Measurements from ENCODE around the gene ATP11B.

Gene ATP11B

DNA sequence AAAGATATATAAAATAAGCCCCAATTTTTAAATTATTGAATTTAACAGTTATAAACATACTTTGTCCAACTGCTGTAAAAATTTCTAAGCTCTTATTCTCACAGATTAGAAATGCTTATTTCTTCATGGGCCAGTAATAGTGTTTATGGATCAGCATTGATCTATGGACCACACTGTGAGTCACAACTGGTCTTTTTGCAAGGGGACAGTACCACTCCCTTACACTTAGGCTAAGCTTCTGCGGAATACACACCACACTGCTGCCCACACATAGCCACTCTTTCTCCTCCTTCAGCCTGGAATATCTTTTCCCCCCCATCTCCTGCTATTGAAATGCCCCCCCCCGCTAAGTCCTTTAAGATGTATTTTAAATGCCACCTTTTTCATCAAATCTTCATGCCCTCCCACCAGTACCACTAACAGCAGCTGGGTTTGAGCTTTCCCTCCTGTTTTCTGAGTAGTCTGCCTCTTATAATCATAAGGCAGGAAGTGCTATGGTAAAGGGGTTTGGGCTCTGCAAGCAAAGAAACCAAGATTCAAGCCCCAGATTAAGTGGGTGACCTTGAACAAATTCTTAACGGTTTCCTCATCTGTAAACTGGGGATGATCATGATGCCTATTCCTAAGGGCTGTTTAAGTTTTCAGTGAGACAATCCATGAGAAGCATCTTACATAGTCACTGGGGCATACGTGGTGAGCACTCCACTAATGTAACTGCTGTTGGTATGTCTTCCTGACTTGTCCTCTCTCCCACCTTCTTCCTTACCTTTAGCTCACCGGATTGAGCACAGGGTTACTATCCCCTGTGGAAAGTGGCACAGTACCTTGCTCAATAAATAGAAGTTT, 117.9 kb downstream of the ATP11B start:
- no peak for DNase-seq (ENCODE audit: low read depth)

DNA sequence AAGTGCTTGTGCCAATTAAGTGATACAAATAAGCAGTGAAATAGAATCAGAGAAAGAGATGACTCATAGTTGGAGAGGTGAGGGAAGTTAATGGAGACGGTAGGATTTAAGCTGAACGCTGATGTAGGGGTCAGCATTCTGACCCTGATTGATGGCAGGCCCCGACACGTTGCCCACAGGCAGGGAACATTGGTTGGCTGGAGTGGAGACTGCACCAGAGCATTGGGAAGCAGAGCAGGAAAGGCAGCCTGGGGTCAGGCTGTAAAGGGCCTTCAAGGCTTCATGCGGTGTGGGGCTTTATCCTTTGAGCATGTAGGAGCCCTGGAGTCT, 118.4 kb downstream of the ATP11B start:
- no peak for DNase-seq (ENCODE audit: low read depth)

DNA sequence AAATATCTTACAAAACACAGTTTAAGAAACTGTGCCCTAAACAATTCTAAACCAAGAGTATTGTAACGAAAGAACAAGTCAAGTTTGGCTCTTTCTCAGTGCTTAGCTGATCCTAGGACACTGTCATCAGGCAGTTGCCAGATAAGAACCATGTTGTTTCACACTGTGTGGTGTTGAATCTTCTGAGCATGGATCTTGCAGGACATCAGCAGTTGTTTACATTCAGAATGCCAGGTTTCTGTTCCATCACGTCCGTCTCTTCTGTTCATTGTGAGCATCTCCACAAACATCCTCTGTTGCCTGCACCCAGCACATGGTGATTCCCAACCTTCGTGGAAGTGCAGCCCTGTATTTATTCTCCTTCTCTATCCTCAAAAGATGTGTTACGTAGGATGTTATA, 119.2 kb downstream of the ATP11B start:
- no peak for DNase-seq (ENCODE audit: low read depth)

DNA sequence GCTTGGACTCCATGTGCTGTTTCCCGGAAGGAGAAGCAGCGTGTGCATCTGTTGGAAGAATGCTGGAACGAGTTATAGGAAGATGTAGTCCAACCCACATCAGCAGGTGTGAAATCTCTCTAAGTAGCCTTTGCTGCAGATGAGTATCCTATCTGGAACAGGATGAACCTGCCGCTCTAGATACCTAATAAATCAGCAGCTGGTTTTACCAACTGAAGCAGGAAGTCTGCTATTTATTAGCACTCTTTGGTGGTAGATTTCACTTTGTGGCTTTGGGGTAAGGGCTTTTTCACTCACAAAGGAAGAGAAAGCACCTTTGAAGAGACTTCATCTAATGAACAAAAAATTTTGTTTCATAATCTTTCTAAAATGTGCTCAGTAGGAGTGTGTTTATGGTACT, 120.6 kb downstream of the ATP11B start:
- no peak for DNase-seq (ENCODE audit: low read depth)

DNA sequence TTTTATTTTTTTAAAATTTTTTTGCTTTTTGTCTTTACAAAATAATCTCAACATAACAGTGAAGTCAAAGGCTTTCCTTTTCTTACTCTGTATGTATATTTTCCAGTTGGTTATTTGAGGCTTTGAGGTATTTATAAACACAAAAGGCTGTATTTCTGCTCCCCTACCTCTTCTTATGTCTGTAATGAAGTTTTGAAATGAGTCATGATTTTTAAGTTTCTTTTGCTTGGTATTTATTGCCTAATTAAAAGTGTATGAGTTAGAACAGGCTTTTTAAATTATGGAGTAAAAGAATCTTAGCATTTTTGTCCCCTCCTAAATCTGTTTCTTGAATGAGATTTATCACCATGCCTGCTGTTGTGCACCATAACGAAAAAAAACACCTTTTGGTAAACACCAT, 121.0 kb downstream of the ATP11B start:
- no peak for DNase-seq (ENCODE audit: low read depth)

DNA sequence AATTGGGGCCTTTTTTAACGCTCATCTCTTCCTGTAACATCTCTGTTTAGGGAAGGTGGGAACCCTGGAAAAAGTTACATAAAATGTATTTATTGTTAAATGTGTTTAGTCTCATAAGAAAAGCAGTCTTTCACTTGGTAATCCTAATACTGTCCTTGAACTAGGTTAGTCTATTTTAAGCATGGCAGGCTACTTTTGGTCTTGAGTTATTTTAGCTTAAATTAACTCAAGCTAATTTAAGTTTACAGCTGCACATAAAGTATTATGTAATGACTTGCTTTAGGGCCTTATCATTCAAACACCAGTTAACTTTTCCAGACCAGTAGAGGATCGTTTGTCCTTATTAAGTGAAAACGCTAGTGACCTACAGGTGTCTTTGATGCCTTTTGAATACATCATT, 123.8 kb downstream of the ATP11B start:
- no peak for DNase-seq (ENCODE audit: low read depth)

DNA sequence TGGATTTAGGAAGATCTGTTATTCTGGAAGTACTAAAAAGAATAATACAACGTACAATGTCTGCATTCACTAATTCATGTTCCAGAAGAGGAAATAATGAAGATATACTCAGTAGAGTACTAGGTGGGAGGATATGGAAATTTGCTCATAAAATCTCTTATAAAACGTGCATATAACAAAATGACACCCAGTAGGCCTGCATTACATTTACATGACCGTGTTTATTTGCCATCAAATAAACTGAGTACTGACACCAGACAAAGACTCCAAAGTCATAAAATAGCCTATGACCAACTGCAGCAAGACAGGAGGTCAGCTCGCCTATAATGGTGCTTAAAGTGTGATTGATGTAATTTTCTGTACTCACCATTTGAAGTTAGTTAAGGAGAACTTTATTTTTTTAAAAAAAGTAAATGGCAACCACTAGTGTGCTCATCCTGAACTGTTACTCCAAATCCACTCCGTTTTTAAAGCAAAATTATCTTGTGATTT, 126.6 kb downstream of the ATP11B start:
- no peak for DNase-seq (ENCODE audit: low read depth)

DNA sequence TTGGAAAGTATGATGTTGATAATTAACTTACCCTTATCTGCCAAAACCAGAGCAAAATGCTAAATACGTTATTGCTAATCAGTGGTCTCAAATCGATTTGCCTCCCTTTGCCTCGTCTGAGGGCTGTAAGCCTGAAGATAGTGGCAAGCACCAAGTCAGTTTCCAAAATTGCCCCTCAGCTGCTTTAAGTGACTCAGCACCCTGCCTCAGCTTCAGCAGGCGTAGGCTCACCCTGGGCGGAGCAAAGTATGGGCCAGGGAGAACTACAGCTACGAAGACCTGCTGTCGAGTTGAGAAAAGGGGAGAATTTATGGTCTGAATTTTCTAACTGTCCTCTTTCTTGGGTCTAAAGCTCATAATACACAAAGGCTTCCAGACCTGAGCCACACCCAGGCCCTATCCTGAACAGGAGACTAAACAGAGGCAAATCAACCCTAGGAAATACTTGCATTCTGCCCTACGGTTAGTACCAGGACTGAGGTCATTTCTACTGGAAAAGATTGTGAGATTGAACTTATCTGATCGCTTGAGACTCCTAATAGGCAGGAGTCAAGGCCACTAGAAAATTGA, 127.3 kb downstream of the ATP11B start:
- DNase-seq (ENCODE audit: low read depth), result no peak

DNA sequence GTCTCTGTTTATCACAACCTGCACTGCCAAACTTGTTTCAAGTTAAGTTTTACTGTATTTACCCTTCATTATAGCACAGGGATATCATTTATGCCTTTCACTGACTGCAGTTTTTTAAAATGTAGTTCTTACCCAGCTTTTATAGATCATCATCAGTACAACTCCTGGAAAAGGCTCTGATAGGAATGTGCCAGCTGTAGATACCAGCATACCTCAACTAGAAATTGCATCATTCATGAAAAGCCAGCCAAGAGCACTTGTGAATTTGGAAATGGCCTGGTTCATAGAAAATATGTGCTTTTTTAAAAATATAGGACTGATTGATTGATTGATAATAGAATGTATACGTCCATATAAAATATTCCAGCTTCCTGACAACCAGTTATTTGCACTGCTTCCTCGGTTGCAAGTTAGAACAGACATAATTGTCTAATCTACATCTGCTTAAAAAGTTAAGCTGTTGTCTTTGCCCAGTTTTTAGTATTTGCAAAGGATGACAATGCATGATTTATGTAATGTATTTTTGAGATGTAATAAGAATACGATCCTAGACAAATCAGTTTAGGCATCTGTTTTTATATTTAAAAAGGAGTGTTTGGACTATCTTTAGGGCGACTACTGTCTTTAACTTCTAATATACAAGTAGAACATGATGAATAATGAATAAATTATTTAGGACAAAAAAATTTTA, 128.5 kb downstream of the ATP11B start:
- no peak for DNase-seq (ENCODE audit: low read depth)

DNA sequence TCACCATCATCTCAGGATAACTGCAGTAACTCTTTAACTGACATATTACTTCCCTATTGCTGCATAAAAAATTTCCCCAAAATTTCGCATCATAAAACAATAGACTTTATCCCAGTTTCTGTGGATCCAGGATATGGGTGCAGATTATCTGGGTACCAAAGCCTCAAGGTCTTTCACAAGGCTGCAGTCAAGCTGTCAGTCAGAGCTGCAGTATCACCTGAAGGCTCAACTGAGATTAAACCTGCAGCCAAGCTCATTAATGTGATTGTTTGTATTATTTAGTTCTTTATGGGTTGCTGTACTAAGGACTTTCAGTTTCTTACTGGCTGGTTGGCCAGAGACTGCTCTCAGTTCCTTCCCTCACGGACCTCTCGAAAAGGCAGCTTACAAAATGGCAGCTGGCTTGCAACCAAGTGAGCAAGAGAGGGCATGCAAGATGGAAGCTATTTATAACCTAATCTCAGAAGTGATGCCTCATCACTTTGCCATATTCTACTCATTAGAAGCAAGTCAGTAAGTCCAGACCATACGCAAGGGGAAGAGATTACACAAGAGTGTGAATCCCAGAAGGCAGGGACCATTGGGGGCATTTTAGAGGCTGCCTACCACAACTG, 132.1 kb downstream of the ATP11B start:
- DNase-seq (ENCODE audit: low read depth), result no peak

DNA sequence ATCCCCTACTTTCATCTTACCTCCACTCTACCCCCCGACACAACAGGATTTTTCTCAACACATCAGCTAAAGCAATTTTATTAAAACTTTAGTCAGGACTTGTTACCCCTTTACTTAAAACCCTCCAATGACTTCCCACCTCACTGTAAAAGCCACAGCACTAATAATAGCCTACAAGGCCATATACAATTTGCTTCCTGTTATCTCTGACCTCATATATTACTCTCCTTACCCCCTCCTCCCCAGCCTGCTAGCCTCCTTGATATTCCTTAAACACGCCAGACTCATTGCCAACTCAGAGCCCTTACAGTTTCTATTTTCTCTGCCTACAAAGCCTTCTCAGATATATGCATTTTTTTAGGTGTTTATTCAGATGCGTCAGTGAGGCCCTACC, 132.6 kb downstream of the ATP11B start:
- no peak for DNase-seq (ENCODE audit: low read depth)

DNA sequence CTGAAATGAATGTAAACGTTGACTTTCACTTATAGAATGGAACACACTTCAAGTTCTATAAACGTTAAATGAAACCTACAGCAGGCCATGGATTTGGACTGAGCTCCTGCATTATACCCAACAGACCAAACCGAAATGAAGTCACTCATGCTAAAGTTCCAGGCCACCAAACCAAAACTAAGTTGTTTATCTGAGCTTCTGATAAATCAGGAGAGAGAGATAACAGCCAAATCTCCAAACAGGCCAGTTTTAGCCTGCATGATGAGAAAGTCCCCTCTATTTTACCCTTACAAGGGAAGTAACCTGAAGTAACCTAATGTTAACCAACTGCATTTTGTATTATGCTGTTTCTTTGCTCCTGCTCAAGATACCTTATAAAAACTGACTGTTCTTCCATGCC, 142.5 kb downstream of the ATP11B start:
- DNase-seq (ENCODE audit: low read depth), result no peak

DNA sequence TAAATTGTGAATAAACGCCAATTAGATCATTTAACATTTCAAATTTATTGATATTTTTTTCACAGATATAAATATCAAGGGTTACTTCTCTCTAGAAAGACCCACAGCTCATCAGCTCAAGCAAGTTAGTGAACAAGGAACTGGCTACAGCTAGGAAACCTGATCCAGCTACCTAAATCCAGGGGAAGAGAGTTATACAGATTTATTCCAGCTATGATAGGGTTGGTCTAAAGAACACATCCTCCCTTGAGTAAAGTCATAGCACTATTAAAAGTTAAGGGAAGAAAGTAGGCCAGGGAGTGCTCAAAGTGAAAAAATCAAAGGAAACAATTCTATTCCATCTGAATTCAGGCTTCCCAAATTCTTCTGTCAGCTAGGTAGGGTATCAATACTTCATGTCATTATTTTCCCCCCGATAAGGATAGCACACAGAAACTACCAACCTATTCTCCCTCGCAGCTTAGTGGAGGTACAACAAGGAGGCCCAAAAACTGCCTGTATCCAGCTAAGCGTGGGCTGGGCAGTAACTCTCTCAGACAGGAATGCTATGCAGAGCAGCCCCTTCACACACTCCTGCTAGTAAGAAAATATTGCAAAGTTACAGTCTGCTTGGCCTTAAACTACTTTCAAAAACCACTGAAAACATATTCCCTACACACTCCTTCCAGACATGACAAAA, 143.1 kb downstream of the ATP11B start:
- no peak for DNase-seq (ENCODE audit: low read depth)

DNA sequence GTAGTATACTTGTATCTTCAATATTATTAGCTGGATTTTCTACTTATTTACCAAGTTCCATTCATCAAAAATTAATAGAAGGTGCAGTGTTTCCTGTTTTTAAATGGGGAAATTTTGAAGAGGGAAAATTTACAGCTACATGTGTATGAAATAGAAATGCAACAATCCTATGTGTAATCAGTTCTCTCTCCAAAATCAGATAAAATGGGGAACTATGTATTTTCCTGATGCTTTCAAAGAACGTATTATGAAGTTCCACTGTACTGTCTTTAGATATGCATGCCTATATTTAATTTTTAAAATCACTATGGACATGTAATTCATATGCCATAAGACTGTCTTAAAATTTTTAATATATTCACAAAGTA, 143.6 kb downstream of the ATP11B start:
- no peak for DNase-seq (ENCODE audit: low read depth)

DNA sequence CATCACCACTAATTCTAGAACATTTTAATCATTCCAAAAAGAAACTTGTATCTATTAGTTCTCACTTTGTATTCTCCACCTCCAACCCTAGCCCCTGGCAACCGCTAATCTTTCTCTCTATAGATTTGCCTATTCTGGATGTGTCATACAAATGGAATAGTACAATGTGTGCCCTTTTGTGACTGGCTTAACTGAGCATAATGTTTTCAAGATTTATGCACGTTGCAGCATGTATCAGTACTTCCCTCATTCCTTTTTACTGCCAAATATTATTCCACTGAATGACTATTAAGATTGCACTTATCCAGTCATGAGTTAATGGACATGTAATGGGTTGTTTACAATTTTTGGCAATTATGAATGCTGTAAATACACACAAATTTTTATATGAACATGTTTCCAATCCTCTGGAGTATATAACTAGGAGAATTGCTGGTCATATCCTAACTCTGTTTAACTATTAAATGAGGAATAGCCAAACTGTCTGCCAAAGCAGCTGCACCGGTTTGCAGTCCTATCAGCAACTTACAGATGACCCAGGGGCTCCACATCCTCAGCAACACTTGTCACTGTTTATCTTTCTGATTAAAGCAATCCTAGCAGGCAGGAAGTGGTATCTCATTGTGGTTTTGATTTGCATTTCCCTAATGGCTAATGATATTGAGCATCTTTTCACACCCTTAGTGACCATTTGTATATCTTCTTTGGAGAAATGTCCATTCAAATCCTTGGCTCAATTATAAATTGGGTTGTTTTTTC, 144.2 kb downstream of the ATP11B start:
- DNase-seq (ENCODE audit: low read depth), result no peak

DNA sequence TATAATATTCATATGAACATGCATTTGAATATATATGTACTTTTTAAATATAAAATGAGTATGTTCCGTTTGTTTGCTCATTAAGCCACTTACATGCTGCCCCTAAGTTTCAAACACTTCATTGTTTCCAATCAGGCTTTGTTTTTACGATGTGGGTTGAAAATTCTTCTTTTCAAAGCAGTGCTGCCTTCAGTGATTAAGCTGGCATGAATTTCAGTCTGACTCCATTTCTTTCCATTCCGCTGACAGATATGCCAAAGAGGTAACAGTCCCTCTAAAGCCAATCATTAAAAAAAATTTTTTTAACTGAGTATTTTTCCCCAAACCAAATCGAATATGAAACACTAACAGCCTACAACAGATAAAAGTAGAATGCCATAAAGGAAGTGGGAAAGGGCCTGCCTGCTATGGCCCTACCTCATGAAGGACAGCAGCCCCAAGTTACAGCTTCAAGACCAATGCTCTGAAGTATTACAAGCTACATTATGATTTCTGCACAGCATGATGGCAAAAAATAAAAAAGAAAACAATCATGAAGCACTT, 147.0 kb downstream of the ATP11B start:
- DNase-seq (ENCODE audit: low read depth), result no peak

DNA sequence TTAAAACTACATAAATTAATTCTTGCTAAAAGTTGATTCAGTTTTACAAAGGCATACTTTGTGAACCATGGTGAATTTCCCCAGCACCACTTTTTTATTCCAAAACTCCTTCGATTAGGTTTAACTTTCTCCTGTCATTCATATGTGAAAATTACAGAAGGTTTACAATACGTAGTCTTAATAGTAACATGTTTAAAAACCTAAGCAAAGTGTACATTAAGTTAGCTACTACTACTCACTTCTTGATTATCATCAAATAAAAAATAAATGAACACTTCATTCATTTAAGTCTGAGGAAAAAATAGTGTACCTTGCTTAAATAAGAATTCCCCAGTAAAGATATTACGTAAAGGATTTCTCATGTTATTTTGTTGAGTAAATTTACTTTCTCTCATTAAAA, 148.4 kb downstream of the ATP11B start:
- DNase-seq (ENCODE audit: low read depth), result no peak

DNA sequence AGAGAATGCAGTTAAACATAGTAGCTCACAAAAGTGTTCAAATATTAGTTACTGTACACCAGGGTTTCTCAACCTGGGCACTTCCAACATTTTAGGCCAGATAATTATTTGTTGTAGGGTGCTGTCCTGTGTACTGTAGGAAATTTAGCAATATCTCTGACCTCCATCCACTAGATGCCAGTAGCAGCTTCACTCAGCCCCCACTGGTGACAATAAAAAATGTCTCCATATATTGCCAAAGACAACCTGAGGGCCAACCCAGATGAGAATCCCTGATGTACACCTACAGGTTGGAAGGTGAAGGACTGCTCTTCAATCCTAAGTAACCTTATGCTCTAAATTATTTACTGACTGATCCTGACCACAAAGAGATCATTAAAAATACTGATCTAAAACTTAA, 154.6 kb downstream of the ATP11B start:
- no peak for DNase-seq (ENCODE audit: low read depth)

DNA sequence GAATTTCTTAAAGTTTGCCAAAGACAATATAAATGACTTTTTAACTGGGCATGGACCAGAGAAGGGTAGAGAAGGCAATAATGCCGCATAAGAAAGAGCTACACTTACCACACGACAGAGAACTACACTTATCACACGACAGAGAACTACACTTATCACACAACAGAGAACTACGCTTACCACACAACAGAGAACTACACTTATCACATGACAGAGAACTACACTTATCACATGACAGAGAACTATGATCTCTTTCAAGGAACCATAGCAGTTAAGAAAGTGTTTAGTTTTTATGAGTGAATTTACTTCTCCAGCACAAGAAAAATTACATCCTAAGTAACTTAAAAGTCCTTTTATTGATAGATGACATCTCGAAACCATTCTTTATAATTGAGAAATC, 155.0 kb downstream of the ATP11B start:
- DNase-seq (ENCODE audit: low read depth), result no peak

DNA sequence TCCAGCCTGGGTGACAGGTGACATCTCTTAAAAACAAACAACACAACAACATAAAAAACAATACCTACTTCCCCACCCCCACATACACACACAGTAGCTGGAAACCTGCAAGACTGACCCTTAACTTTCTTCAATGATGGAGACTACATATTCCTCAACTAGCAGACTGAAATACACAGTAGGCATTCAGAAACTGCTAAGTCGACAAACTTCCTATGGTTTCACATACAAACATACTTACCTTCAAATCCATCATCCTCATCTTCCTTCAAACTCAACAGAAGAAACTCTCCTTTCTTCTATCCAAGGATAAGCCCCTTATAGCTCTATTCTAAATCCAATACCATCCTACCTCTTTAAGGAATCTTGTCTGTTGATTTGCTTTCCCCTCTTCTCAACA, 156.4 kb downstream of the ATP11B start:
- no peak for DNase-seq (ENCODE audit: low read depth)

DNA sequence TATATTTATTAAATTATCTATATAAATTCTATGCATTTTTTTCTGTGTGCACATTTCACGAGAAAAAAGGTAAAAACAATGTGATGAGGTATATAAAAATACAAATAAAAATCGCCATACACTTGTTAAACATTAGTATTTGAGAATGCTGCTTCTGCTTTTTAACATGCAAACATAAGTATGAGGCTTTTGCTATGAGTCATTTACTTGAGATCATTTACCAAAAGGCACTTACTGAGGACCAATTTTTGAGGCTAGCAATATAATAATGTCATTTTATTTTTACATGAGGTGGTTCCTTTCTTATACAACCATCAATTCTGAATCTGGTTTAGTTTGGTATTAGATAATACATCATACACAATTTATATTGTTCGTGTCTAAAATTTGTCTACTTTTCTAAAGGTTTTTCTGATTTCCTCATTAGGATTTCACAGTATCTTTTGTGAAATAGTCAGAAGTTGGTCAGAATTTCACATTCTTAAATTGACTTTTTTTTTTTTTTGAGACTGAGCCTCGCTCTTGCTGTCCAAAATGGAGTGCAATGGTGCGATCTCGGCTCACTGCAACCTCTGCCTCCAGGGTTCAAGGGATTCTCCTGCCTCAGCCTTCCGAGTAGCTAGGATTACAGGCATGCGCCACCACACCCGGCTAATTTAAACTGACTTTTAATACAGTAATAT, 161.4 kb downstream of the ATP11B start:
- no peak for DNase-seq (ENCODE audit: low read depth)

Measured in stimulated activated CD8-positive, alpha-beta memory T cell treated with anti-CD3 and anti-CD28 coated beads, Interleukin-7, amount 100 ng/mL, for 24 hours (primary cell).